Stimulated activated CD4-positive, alpha-beta T cell treated with anti-CD3 and anti-CD28 coated beads, Interleukin-12 subunit alpha, Interleukin-12 subunit beta, amount 100 ng/mL, for 24 hours (primary cell): ENCODE results near the gene CCDC112.
"Not testable (repeated sequence)": the region's sequence is repeated elsewhere in the genome, so short reads cannot be mapped to it uniquely, and the experiment has no call there.

ENCODE experiments used
- DNase-seq, 2 experiments: peaks; one replicate each; pipeline ENCODE4 v3.0.0-alpha.2; 2020; ENCODE audit warnings: low read depth in 2 of 2

Gene CCDC112

GRCh38 chr5:115262321-115263077 lies 34.0 kb downstream of the CCDC112 start, which contains the start of gene PGGT1B:
Gene PGGT1B, minus strand, starts transcription at chr5:115262877. Its CDS starts 26 bp downstream, at chr5:115262851.
- DNase-seq, result peak; percentile 59 to 62

- DNase-seq, result no peak
Observed at GRCh38 chr5:115262011-115262320, 34.5 kb downstream of the CCDC112 start.

GRCh38 chr5:115260248-115260647 lies 36.2 kb downstream of the CCDC112 start:
- DNase-seq, result no peak

- DNase-seq, result no peak
Observed at GRCh38 chr5:115257981-115258380, 38.5 kb downstream of the CCDC112 start.

GRCh38 chr5:115249379-115249778 lies 47.1 kb downstream of the CCDC112 start:
- not testable (repeated sequence) for DNase-seq

GRCh38 chr5:115246361-115246991 lies 50.0 kb downstream of the CCDC112 start:
- no peak for DNase-seq

GRCh38 chr5:115243412-115243811 lies 53.0 kb downstream of the CCDC112 start:
- DNase-seq, result no peak

GRCh38 chr5:115241881-115242642 lies 54.4 kb downstream of the CCDC112 start:
- DNase-seq, result no peak

- no peak for DNase-seq
Observed at GRCh38 chr5:115237066-115237465, 59.4 kb downstream of the CCDC112 start.

GRCh38 chr5:115236599-115236998 lies 59.9 kb downstream of the CCDC112 start:
- DNase-seq, result no peak

GRCh38 chr5:115231598-115231997 lies 64.9 kb downstream of the CCDC112 start:
- DNase-seq, result no peak

GRCh38 chr5:115229606-115230005 lies 66.8 kb downstream of the CCDC112 start:
- no peak for DNase-seq

- no peak for DNase-seq
Observed at GRCh38 chr5:115227281-115227680, 69.2 kb downstream of the CCDC112 start.
